Breast epithelium (tissue), 4 donors: ENCODE measurements around the gene TNFSF9. TPM values are rescaled to one million over a fixed set of nuclear protein-coding genes. Genes with fewer than 3 reads are reported as not detected.

Experiments
- DNase-seq, 2 donors: peaks; one replicate each; pipeline ENCODE4 v3.0.0-alpha.2; 2019; ENCODE audit warnings: low spot score in 2 of 2
- H3K27ac ChIP-seq, 2 donors: fragments of 200-600 bp; sonication (generic) in 1 of 2; one replicate each; pipeline ENCODE4 v1.5.1; 2016 to 2019; ENCODE audit warnings: mild to moderate bottlenecking in 1 of 2
- H3K27me3 ChIP-seq, 2 donors: fragments of 200-600 bp; sonication (generic) in 1 of 2; one replicate each; pipeline versions ENCODE4 v1.5.1 to v1.6.0; 2017 to 2019; ENCODE audit warnings: control low read depth in 1 of 2, mild to moderate bottlenecking in 1 of 2
- H3K36me3 ChIP-seq: fragments of 200-600 bp; one replicate; pipeline ENCODE4 v1.5.1; 2019
- H3K4me1 ChIP-seq, 2 donors: fragments of 200-600 bp; sonication (generic); one replicate each; pipeline ENCODE4 v1.5.1; 2016 to 2019; ENCODE audit warnings: control low read depth in 1 of 2
- H3K4me3 ChIP-seq, 3 donors: fragments of 200-600 bp; sonication (generic); 1 replicate in 2 of 3; 2 replicates in 1 of 3; pipeline ENCODE4 v1.5.1; 2016 to 2019; ENCODE audit warnings: mild to moderate bottlenecking in 3 of 3, moderate library complexity in 2 of 3
- H3K9me3 ChIP-seq, 2 donors: fragments of 200-600 bp; sonication (generic) in 1 of 2; one replicate each; pipeline ENCODE4 v1.5.1; 2016 to 2019; ENCODE audit warnings: control low read depth in 1 of 2
- POLR2A ChIP-seq: fragments of 450-650 bp; IDR thresholded peaks from one replicate; pipeline ENCODE4 v1.6.1; 2016; ENCODE audit warnings: antibody characterized with exemption, mild to moderate bottlenecking, moderate library complexity
- POLR2AphosphoS5 ChIP-seq, 3 donors: sonication (generic); formaldehyde crosslinking; IDR thresholded peaks; one replicate each; pipeline ENCODE4 v1.6.1; 2017; ENCODE audit warnings: antibody characterized with exemption in 3 of 3
- intact Hi-C: fragments of 100-400 bp; cut with DNase I; formaldehyde crosslinking; loops from one replicate; pipeline ENCODE4 v1.15.1; 2023; ENCODE audit warnings: low total_unique reads
- total RNA-seq, 3 donors: library from RNA; depleted of rRNA; stranded (reverse); fragments of >200 nt; gene quantifications; one replicate each; pipeline ENCODE4 v1.1.0, GENCODE V29; 2016
- TF ChIP-seq, protein P1 (sequence below), 3 donors: fragments of 450-650 bp; IDR thresholded peaks; one replicate each; pipeline ENCODE4 v1.5.1; 2016 to 2017; ENCODE audit warnings: antibody characterized with exemption in 3 of 3, mild to moderate bottlenecking in 3 of 3, moderate library complexity in 3 of 3

TNFSF9 gene
- total RNA-seq, 3 donors from 2014 or later = 0.33 to 1.6 (median 0.44) TPM

DNA sequence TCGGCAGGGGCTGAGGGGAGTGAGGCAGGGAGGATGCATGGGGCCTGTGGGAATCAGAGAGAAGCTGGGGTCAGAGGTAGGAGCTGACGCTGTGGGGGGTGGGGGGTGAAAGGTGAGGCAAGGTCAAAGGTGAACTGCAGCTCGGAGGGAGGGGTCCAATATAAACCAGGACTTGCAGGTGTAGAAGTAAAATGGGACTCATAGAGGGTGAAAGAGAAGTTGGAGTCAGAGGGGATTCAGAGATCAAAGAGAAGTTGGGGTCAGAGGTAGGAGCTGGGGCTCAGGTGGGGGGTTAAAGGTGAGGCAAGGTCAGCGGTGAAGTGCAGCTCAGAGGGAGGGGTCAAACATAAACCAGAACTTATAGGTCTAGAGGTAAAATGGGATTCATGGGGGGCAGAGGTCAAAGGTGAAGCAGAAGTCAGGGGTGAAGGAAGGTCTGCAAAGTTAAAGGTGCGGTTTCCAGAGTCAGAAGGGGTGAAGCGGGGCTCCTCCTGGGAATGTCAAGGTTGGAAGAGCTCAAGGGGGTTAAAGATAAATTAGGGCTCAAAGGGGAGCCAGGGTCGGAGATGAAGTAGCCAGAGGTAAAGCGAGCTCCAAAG is 36.3 kb upstream of the TNFSF9 start:
- Histone ChIP-seq H3K4me3 (no peak overlapping the region), H3K27ac (no peak overlapping the region), H3K27me3 (no peaks in the 10 kb centered on the region), H3K9me3 (peaks cover 0 to 6% of the 10 kb centered on the region in 2 donors), H3K36me3 (no peaks in the 10 kb centered on the region), H3K4me1 (no peaks in the 10 kb centered on the region)
- no peak for TF ChIP-seq POLR2A
- intact Hi-C loops = no loop called here
- DNase-seq = no peak

DNA sequence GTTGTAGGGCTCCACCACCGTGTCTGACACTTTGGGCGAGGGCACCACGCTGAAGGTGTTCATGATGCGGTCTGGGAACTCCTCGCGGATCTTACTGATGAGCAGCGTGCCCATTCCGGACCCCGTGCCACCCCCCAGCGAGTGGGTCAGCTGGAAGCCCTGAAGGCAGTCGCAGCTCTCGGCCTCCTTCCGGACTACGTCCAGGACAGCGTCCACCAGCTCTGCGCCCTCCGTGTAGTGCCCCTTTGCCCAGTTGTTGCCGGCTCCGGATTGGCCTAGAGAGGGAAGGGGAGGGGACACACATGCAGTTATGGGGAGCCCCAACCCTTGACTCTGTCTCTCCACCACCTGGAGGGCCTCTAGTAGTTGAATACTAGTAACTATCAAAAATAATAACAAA is 34.9 kb upstream of the TNFSF9 start:
- no peaks in the 10 kb centered on the region for H3K4me1 ChIP-seq
- intact Hi-C loops = no loop called here
- peaks cover 0 to 8% of the 10 kb centered on the region in 2 donors for H3K27me3 ChIP-seq
- no peak for DNase-seq
- peaks cover 0 to 6% of the 10 kb centered on the region in 2 donors for H3K9me3 ChIP-seq
- no peaks in the 10 kb centered on the region for H3K36me3 ChIP-seq
- H3K27ac ChIP-seq = no peak overlapping the region
- H3K4me3 ChIP-seq = no peak overlapping the region
- TF ChIP-seq POLR2AphosphoS5 (IDR thresholded peaks at IDR 0.05) = no peak
- no peak for TF ChIP-seq POLR2A
- TF ChIP-seq, protein P1, sequence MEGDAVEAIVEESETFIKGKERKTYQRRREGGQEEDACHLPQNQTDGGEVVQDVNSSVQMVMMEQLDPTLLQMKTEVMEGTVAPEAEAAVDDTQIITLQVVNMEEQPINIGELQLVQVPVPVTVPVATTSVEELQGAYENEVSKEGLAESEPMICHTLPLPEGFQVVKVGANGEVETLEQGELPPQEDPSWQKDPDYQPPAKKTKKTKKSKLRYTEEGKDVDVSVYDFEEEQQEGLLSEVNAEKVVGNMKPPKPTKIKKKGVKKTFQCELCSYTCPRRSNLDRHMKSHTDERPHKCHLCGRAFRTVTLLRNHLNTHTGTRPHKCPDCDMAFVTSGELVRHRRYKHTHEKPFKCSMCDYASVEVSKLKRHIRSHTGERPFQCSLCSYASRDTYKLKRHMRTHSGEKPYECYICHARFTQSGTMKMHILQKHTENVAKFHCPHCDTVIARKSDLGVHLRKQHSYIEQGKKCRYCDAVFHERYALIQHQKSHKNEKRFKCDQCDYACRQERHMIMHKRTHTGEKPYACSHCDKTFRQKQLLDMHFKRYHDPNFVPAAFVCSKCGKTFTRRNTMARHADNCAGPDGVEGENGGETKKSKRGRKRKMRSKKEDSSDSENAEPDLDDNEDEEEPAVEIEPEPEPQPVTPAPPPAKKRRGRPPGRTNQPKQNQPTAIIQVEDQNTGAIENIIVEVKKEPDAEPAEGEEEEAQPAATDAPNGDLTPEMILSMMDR (IDR thresholded peaks at IDR 0.05) = no peak

DNA sequence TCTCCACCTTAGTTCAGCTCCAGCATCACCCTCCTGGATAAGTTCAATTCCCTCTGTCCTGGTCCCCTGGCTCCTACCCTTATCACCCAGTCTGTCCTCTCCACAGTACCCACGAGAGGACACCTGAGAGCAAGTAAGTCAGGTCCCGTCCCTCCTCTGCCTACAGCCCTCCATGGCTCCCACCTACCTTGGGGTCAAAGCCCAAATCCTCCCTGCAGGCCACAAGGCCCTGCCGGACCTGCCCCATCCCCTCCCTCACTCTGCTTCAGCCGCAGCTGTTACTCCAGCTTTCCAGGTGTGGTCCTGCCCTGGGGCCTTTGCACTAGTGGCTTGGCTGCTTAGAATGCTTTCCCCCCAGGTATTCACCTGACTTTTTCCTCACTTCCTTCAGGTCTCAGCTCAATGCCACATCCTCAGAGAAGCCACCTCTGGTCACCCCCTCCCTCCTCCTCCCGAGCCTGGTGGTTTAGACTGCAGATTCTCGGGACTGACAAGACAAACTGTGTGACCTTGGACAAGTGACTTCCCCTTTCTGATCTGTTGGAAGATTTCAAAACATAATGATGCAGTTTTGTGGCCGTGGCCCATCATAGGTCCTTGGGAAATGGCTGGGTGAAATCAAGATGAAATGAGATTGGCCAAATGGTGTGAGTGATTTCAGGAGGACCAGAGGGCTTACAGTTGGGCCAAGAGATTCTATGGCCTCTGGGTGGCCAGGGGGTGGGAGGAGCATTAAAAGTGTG is 32.4 kb upstream of the TNFSF9 start:
- no peaks in the 10 kb centered on the region for H3K9me3 ChIP-seq
- TF ChIP-seq POLR2AphosphoS5 (IDR thresholded peaks at IDR 0.05) (no peak), POLR2A (no peak)
- TF ChIP-seq, protein P1 (IDR thresholded peaks at IDR 0.05) = no peak
- no peak overlapping the region for H3K4me3 ChIP-seq
- no peak overlapping the region for H3K27ac ChIP-seq
- peaks cover 4 to 6% of the 10 kb centered on the region in 2 donors for H3K4me1 ChIP-seq
- H3K36me3 ChIP-seq = no peaks in the 10 kb centered on the region
- H3K27me3 ChIP-seq = peaks cover 7 to 33% of the 10 kb centered on the region in 2 donors
- no peak for DNase-seq
- intact Hi-C loops = no loop called here

DNA sequence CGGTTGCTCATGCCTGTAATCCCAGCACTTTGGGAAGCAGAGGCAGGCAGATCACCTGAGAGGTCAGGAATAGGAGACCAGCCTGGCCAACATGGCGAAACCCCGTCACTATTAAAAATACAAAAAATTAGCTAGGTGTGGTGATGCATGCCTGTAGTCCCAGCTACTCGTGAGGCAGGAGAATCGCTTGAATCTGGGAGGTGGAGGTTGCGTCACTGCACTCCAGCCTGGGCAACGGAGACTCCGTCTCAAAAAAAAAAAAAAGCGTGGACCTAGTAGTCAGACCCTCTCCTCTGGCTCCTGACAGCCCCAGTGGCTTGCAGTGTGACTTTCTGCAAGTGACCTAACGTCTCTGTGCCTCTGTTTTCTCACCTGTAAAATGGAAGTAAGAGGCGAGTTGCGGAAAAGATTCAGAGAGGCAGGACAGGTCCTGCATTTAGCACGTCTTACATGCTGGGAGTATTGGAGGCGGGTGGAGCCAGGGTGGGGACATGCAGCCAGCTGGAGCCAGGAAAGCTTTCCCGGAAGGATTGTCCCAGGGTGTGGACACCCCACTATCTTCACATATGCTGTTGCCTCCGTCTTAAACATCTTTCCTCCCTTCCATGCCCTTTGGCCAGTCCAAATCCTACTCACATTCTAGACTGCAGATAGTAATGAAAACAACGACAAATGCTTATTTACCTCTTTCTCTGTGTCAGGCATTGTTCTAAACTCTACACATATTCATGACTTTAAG is 31.6 kb upstream of the TNFSF9 start:
- H3K9me3 ChIP-seq = no peaks in the 10 kb centered on the region
- peaks cover 4 to 6% of the 10 kb centered on the region in 2 donors for H3K4me1 ChIP-seq
- peaks cover 7 to 36% of the 10 kb centered on the region in 2 donors for H3K27me3 ChIP-seq
- no peak overlapping the region for H3K4me3 ChIP-seq
- no peak for TF ChIP-seq POLR2AphosphoS5 (IDR thresholded peaks at IDR 0.05)
- no peak for TF ChIP-seq POLR2A
- TF ChIP-seq, protein P1 (IDR thresholded peaks at IDR 0.05) = no peak
- intact Hi-C loops = no loop called here
- H3K36me3 ChIP-seq = no peaks in the 10 kb centered on the region
- no peak overlapping the region for H3K27ac ChIP-seq
- DNase-seq = no peak

DNA sequence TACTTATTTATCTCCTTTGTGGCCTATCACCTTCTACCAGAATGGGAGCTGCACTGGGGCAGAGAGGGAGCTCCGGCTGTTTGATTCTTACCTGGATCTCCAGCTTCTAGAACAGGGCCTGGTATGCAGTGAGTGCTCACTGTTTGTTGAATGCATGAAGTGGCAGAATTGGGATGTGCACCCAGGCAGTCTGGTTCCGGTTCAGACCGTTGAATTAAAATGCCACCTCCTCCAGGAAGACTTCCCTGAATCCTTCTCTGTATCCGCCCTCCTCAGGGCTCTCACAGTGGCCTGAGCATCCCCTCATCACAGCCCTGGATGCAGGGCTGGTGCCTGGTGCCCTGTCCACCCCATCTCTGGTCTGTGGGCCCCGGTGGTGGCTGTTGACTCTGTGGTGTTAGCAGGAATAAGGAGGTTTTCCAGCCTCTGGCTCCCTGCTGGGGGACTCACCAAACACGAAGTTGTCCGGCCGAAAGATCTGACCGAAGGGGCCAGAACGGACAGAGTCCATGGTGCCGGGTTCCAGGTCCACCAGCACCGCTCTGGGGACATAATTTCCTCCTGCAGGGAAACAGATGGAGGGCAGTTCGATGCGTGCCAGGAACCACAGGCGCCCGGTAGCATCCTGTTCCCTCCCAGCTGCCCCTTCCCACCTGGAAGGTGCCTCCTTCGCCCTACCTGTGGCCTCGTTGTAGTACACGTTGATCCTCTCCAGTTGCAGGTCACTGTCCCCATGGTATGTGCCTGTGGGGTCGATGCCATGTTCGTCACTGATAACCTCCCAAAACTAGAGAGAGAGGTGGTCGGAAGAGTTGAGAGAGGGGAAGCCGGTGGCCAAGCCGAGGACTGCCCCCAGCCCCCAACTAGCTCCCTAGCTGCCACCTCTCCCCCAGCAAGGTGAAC is 29.7 kb upstream of the TNFSF9 start:
- Histone ChIP-seq H3K27me3 (peaks cover 7 to 36% of the 10 kb centered on the region in 2 donors), H3K4me3 (peak overlapping the region in 1 of 3 donors; percentile 65), H3K27ac (no peak overlapping the region), H3K36me3 (no peaks in the 10 kb centered on the region), H3K4me1 (peaks cover 4 to 6% of the 10 kb centered on the region in 2 donors), H3K9me3 (no peaks in the 10 kb centered on the region)
- no peak for TF ChIP-seq POLR2AphosphoS5 (IDR thresholded peaks at IDR 0.05)
- no peak for TF ChIP-seq POLR2A
- TF ChIP-seq, protein P1 (IDR thresholded peaks at IDR 0.05) = no peak
- no peak for DNase-seq
- intact Hi-C loops = no loop called here
